Stimulated activated CD8-positive, alpha-beta memory T cell treated with anti-CD3 and anti-CD28 coated beads, Interleukin-4, amount 100 ng/mL, for 4 hours (primary cell): ENCODE data around the gene FAM227A.

Source experiments
- DNase-seq, 2 donors: peaks; one replicate each; pipeline ENCODE4 v3.0.0-alpha.2; 2020; ENCODE audit warnings: low read depth in 2 of 2, low spot score in 1 of 2

The FAM227A gene

GRCh38 chr22:38656256-38657044 is at the start of gene FAM227A, which contains the start of gene CBY1:
FAM227A (minus strand) TSS chr22:38656392; CDS start chr22:38650168, 6,224 bp downstream.
CBY1 (plus strand) TSS chr22:38656638; CDS start chr22:38668055, 11,417 bp downstream.
- DNase-seq, result peak; percentile 68 to 70

GRCh38 chr22:38705235-38706100 is 49.3 kb upstream of the FAM227A start, which contains the start of gene GTPBP1:
GTPBP1 (plus strand) TSS chr22:38705944; CDS start chr22:38705956, 12 bp downstream.
- DNase-seq, result peak; percentile 90 to 92

- DNase-seq, result no peak
Measured at GRCh38 chr22:38704654-38705234, 48.6 kb upstream of the FAM227A start.

- DNase-seq, result peak; percentile 94 to 96
Measured at GRCh38 chr22:38700789-38701628, 44.8 kb upstream of the FAM227A start, which contains the start of gene JOSD1. JOSD1 (minus strand) TSS chr22:38700943; CDS start chr22:38699987, 956 bp downstream.

- no peak for DNase-seq
Measured at GRCh38 chr22:38700270-38700788, 44.1 kb upstream of the FAM227A start.

GRCh38 chr22:38699784-38700183 is 43.6 kb upstream of the FAM227A start:
- DNase-seq, result no peak

- no peak for DNase-seq
Measured at GRCh38 chr22:38699143-38699542, 43.0 kb upstream of the FAM227A start.

- no peak for DNase-seq
Measured at GRCh38 chr22:38698407-38699094, 42.4 kb upstream of the FAM227A start.

GRCh38 chr22:38697425-38698089 is 41.4 kb upstream of the FAM227A start:
- no peak for DNase-seq

GRCh38 chr22:38696606-38697424 is 40.6 kb upstream of the FAM227A start:
- no peak for DNase-seq

GRCh38 chr22:38694940-38695339 is 38.7 kb upstream of the FAM227A start:
- DNase-seq, result no peak

- no peak for DNase-seq
Measured at GRCh38 chr22:38694049-38694448, 37.9 kb upstream of the FAM227A start.

- DNase-seq, result no peak
Measured at GRCh38 chr22:38689651-38690050, 33.5 kb upstream of the FAM227A start.

- DNase-seq, result no peak
Measured at GRCh38 chr22:38685761-38686160, 29.6 kb upstream of the FAM227A start.

- DNase-seq, result no peak
Measured at GRCh38 chr22:38684895-38685294, 28.7 kb upstream of the FAM227A start.

- DNase-seq, result peak; percentile 55 to 71
Measured at GRCh38 chr22:38681582-38682335, 25.6 kb upstream of the FAM227A start, which contains the start of gene TOMM22. TOMM22 (plus strand) TSS chr22:38681957; CDS start chr22:38681979, 22 bp downstream.

GRCh38 chr22:38675833-38676232 is 19.6 kb upstream of the FAM227A start:
- DNase-seq, result no peak
